GM21360 (cell line): ENCODE measurements around the gene SLC22A6.
"Not testable (repeated sequence)": the region's sequence is repeated elsewhere in the genome, so short reads cannot be mapped to it uniquely, and the experiment has no call there.

Source experiments
- ATAC-seq: cut with Tn5 transposase; IDR thresholded peaks from one replicate; pipeline ENCODE4 v1.9.1; 2021; ENCODE audit warnings: mild to moderate bottlenecking, moderate library complexity; ENCODE audit not compliant: unreplicated experiment

SLC22A6 gene

DNA sequence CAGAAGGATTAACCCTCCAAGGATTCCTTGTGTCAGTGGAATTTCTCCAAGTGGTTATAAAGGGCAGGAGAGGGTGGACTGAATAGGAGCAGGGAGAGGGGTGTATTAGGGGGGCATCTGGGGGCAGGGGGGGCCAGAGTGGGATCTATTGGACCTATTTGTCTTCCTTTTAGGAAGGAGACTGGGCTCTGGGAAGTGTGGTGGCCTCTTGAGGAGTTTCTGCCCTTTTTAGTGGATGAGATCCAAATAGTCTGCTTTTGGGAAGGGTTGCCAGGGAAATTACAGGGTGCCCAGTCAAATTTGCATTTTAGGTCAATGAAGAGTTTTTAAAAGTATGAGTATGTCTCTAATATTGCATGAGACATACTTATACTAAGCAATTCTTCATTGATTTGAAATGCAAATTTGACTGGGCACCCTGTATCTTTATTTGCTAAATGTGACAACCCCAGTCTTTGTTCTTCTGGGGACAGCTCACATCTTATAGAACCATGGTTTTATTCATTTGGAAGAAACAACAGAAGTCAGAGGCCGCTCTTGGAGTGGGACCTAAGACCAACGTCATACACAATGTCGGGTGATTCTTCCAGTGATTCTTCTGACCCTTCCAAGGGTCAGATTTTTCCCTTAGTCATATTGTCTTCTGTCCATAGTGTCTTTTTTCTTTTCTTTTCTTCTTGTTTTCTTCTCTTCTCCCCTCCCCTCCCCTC lies 429 bp upstream of the SLC22A6 start:
- ATAC-seq, result no peak

GRCh38 chr11:62983536-62984199 lies 1.1 kb downstream of the SLC22A6 start:
- no peak for ATAC-seq

GRCh38 chr11:62981743-62982142 lies 3.0 kb downstream of the SLC22A6 start:
- no peak for ATAC-seq

GRCh38 chr11:62980133-62980760 lies 4.5 kb downstream of the SLC22A6 start:
- no peak for ATAC-seq

DNA sequence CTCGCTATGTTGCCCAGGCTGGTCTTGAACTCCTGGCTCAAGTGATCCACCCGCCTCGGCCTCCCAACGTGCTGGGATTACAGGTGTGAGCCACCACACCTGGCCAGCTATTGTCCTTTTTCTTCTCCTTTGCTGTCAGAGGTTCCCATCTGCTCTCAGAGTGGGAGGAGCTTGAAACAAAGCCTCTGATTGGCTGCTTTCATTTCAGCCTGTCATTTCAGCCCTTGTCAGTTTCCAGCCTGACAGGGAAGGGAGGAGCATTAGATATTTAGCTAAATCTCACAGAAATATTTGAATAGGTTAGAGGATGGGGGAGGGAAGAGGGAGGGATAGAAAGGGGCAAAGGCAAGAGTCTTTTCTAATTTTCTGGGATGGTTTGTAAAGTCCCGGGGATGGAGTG lies 8.7 kb downstream of the SLC22A6 start:
- ATAC-seq, result no peak

DNA sequence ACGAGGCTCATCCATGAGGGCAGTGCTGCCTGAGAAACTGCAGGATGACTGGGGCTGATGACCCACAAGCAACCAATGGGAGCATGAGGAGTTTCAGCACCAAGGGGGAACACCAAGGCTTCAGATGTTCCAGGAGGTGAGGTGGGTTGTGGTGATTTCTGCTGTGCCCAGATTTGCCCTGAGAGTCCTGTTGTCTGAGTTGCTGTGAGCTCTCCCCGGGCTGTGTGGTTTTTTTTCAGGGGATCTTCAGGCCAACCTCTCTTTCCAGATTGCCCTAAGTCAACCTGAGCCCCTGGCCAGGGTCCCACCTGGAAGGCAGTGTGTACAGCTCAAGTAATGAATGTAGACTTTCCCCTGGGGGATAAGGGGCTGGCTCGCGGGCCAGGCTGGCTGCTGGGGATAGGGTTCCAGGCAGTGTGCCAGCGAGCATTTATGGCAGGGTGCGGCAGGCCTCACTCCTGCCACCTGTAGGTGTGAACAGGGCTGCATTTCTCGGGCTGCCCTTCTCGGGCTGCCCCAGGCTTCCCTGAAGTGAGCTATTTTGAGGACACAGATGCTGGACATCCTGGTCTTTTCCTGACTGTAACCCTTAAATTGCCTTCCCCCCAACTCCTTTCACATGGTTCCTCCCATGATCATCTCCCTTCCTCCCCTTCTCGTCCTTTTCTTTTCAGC lies 9.8 kb downstream of the SLC22A6 start:
- ATAC-seq, result no peak

DNA sequence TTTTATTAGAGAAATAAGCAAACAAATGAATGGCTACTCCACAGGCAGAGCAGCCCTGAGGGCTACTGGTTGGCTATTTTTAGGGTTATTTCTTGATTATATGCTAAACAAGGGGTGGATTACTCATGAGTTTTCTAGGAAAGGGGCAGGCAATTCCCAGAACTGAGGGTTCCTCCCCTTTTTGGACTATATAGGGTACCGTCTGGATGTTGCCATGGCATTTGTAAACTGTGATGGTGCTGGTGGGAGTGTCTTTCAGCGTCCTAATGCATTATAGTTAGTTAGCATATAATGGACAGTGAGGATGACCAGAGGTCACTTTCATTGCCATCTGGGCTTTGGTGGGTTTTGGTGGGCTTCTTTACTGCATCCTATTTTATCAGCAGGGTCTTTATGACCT lies 19.2 kb downstream of the SLC22A6 start:
- ATAC-seq, result no peak

DNA sequence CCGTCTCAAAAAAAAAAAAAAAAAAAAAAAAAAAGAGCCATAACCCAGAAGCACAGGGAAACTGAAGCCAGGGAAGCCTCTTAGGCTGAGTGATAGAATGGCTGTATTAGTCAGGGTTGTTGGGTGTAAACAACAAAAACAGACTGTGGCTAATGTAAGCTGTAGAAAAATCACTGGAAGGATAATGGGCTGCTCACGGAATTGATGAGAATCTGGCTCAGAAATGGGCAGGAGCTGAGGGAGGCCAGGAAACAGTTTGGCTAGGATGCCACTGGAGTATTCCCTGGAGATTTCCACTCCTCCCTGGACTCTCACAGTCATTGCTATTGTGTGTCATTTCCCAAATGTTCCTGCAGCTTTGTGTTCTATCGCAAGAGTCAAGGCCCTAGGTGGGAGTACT lies 22.4 kb downstream of the SLC22A6 start:
- no peak for ATAC-seq

DNA sequence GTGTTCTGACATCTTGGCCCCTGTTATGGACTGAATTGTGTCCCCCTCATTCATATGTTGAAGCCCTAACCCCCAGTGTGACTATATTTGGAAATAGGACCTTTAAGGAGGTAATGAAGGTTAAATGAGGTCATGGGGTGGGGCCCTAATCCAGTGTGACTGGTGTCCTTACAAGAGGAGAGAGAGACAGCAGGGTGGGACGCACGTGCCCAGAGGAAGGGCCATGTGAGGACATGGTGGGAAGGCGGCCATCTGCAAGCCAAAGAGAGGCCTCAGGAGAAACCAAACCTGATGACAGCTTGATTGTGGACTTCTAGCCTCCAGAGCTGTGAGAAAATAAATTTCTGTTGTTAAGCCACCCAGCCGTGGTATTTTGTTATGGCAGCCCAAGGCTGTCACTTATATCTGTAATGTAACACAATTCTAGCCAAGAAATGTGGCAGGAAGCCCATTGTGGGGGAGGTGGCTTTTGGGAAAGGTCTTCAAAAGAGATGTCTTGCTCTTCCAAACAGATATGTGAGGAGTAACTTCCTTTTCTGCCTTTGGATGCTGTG lies 23.7 kb downstream of the SLC22A6 start:
- ATAC-seq, result no peak

DNA sequence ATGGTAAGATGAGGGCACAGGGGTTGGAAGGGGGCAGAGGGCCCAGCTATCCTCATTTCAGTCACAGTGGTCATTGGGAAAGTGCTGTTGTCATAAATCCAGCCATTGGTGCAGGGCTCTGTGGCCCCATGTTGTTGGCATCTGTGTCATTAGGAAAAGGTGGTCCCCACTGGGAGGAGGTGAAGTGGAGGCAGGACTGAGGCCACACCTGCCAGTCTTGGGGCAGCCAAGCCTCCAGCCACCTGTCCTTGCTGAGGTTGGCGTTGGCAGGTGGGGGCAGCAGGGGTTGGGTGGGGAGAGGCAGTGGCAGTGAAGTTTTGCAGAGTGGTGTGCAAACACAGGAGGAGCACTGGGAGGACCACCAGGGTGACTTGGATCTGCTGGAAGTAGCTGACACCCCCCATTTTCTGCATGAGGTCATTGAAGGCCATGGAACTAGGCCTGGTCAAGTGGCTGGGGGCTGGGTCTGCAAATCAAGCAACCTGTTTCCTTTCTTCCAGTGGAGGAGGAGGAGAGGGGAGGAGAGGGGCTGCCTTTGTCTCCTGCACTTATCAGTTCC lies 25.3 kb downstream of the SLC22A6 start:
- ATAC-seq, result no peak

DNA sequence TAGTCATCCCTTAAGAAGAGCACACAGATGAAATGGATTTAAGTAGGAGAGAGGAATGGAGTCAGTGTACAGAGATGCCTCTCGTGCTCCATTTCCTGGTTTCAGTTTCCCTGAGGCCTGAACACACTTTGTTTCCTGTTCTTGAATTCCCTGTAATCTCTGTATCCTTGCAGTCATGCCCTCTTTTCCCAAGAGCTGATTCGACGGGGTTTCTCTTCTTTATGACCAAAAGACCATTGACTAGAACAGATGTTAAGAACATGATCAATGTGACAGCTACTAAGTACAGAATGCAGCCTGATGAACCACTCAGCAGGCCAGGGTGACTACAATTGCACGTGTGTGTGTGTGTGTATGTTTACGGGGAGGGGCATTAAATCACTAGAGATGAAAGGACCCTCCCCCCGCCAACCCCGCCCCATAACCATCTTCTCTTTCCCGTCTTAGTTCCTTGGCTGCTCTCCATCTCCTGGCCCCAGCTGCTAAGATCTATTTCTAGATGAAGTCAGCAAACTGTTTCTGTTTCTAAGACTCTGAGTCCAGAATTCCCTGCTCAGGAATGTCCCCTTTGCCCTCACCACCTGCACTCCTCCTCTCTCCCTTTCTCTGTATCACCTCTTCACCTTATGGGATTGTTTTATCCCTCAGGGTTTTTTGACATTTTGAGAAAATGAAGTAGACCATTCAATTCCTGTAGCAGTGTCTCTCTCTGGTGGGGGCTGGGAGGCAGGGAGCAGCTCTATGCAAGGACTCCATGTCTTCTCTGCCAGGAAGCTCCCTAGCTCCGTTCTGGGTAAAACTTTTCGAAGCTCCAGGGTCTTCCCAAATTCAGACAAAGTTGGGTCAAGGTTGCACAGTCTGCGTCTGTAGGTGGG lies 26.0 kb downstream of the SLC22A6 start:
- no peak for ATAC-seq

DNA sequence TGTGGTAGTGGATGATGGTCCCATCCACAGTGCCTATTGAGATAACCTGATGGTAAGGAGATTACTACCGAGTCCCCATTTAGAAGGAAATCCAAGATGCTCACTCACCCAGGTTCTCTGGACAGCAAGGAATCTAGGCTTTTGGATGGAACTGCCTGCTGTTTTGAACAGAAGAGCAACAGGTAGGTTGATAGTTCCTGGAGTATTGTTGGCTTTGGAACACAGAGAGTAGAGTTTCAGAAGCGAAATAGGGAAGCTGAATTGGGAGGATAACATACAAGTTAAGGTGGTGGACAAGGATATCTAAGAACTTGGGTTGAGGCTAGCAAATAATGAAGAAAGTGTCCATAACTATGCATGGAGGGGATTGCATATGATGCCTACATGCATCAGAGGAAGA lies 27.6 kb downstream of the SLC22A6 start:
- no peak for ATAC-seq

DNA sequence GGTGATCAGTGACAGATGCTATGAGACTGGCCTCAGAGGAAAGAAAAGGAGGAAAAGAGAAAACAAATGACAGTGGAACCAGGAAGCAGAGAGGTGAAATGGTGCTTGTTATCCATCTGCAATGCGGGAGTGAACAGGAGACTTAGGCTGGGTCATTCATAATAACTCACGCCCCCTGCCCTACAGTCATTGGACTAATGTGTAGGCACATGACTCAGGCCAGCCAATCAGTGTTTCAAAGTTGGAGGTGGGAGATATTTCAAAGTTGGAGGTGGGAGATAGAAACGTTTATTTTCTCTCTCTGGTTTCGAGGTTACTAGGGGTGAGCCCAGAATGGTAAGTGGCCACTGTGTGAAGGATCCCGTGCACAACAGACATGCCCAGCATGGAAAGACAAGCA lies 30.3 kb downstream of the SLC22A6 start:
- no peak for ATAC-seq

DNA sequence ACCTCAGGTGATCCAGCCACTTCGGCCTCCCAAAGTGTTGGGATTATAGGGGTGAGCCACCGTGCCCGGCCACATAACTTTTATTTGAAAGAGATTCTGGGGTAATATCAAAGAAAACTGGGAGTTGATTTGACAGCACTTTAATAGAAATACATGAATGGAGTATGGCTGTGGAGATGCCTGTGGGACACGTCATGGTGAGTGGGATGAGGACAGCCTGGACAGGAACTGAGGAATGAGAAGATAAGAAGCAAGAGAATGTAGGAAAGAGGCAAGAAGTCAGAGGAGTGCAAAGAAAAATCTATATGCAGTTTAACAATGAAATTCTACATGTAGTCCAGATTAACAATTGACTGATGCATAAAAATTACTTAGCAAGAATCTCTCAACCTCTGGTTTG lies 31.0 kb downstream of the SLC22A6 start:
- no peak for ATAC-seq

GRCh38 chr11:62948765-62949320 lies 35.9 kb downstream of the SLC22A6 start:
- ATAC-seq, result no peak

DNA sequence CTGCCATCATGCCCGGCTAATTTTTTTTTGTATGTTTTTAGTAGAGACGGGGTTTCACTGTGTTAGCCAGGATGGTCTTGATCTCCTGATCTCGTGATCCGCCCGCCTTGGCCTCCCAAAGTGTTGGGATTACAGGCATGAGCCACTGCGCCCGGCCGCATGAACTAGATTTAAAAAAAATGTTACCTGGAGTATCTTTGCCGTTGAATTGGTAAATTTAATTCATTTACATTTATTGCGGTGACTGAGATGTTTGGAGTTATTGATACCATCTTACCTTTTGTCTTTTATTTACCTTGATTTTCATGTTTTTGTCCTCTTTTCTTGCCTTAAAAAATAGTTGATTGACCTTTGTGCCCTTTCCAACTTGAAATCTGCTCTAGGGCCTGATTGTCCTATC lies 39.2 kb downstream of the SLC22A6 start:
- ATAC-seq, result not testable (repeated sequence)

GRCh38 chr11:62937528-62937927 lies 47.2 kb downstream of the SLC22A6 start:
- ATAC-seq, result not testable (repeated sequence)

DNA sequence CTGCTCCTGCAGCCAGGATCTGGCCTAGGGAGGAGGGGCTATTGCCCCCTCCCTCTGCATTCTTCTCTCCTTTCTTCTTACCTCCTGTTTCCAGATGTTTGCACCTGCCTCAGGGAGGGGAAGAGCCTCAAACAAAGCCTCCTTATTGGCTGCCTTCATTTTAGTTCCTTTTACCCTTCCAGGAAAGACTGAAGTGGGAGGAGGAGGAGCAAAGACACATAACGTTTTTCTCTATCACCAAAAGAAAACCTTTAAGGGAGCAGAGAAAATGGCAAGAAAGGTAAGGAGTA lies 50.3 kb downstream of the SLC22A6 start:
- no peak for ATAC-seq

DNA sequence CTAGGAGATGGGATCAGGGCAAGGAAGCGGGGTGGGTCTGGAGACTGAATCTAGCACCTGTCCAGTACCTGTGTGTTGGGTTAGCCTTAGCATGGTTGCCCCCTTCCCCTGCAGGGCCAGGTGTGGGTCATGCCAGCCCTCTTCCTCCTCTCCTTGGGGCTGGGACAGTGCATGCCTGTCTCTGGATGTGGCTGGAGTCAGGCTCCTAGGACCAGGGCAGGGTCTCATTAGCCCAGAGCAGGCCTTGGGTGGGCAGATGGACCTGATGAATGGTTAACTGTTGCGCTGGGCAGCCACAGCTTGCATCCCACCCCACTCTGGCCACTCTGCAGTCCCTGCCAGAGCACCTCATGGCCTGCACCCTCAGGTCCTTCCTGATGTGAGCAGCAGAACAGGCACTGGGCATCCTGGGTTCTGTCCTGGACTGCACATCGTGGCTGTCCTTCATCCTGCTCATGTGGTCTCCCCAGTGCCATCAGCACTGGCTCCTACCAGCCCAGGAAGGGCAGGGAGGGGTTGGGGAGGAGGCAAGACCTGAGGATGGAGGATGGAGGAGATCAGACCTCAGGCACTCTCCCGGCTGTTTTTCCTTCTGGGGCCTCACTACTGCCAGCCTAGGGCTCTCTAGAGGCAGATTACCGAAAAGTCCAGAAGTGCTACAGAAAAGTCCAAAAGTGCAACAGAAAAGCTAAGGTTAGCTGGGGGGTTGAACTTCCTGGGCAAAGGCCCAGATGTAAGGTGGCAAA lies 50.8 kb downstream of the SLC22A6 start:
- no peak for ATAC-seq
